Mesendoderm (in vitro differentiated cells): ENCODE results near the gene SLC5A6.

Source experiments
- DNase-seq: peaks from one replicate; pipeline ENCODE4 v3.0.0; 2013
- H2AK5ac ChIP-seq: 2 replicates; pipeline ENCODE4 v1.6.1; 2013; ENCODE audit warnings: low read length, inconsistent platforms
- H2BK120ac ChIP-seq: 2 replicates; pipeline ENCODE4 v1.6.1; 2013; ENCODE audit warnings: low read depth, mild to moderate bottlenecking, low read length, moderate library complexity, mixed read lengths
- H2BK15ac ChIP-seq: replicated peaks from 2 replicates; pipeline ENCODE4 v1.6.1; 2013; ENCODE audit warnings: low read depth, mild to moderate bottlenecking, moderate library complexity
- H2BK5ac ChIP-seq: 2 replicates; pipeline ENCODE4 v1.6.1; 2013; ENCODE audit warnings: low read length, inconsistent platforms
- H3K18ac ChIP-seq: 2 replicates; pipeline ENCODE4 v1.6.1; 2013; ENCODE audit warnings: mild to moderate bottlenecking, low read length, mixed read lengths
- H3K23ac ChIP-seq: one replicate; pipeline ENCODE4 v1.6.1; 2013; ENCODE audit warnings: low read length
- H3K27ac ChIP-seq: 2 replicates; pipeline ENCODE4 v1.5.1; 2013; ENCODE audit warnings: low read depth, mild to moderate bottlenecking, inconsistent platforms, low read length, moderate library complexity
- H3K27me3 ChIP-seq: 2 replicates; pipeline ENCODE4 v1.6.1; 2013; ENCODE audit warnings: low read length, control low read depth, mild to moderate bottlenecking, inconsistent platforms; ENCODE audit not compliant: insufficient read depth, poor library complexity
- H3K36me3 ChIP-seq: 2 replicates; pipeline ENCODE4 v1.6.1; 2013; ENCODE audit warnings: low read length, inconsistent platforms; ENCODE audit not compliant: control insufficient read depth, insufficient read depth
- H3K4ac ChIP-seq: one replicate; pipeline ENCODE4 v1.6.1; 2013; ENCODE audit warnings: low read depth, mild to moderate bottlenecking, low read length, moderate library complexity
- H3K4me1 ChIP-seq: 2 replicates; pipeline ENCODE4 v1.6.1; 2013; ENCODE audit warnings: low read depth, low read length, inconsistent platforms; ENCODE audit not compliant: control insufficient read depth
- H3K4me2 ChIP-seq: 2 replicates; pipeline ENCODE4 v1.6.1; 2013; ENCODE audit warnings: low read length
- H3K4me3 ChIP-seq: 2 replicates; pipeline ENCODE4 v1.5.1; 2013; ENCODE audit warnings: mild to moderate bottlenecking, low read length
- H3K56ac ChIP-seq: one replicate; pipeline ENCODE4 v1.6.1; 2013; ENCODE audit warnings: low read length
- H3K79me1 ChIP-seq: 2 replicates; pipeline ENCODE4 v1.6.1; 2013; ENCODE audit warnings: low read length, inconsistent platforms
- H3K79me2 ChIP-seq: 2 replicates; pipeline ENCODE4 v1.6.1; 2013; ENCODE audit warnings: mild to moderate bottlenecking, low read length; ENCODE audit not compliant: control insufficient read depth, insufficient read depth
- H3K9ac ChIP-seq: 2 replicates; pipeline ENCODE4 v1.6.1; 2013; ENCODE audit warnings: low read length, inconsistent platforms
- H4K5ac ChIP-seq: one replicate; pipeline ENCODE4 v1.6.1; 2013; ENCODE audit warnings: low read length
- H4K8ac ChIP-seq: one replicate; pipeline ENCODE4 v1.6.1; 2013; ENCODE audit warnings: low read depth, mild to moderate bottlenecking, control low read depth, low read length, moderate library complexity
- WGBS: extraction: QIAGEN DNeasy Blood & Tissue Kit; methylation state at CpG from one replicate; pipeline ENCODE4 v1.1.7; 2013; ENCODE audit warnings: low lambda C conversion rate, missing lambda C conversion rate; ENCODE audit not compliant: insufficient coverage; ENCODE audit errors: extremely low coverage; 5-methylcytosine and 5-hydroxymethylcytosine counted together

SLC5A6 gene

DNA sequence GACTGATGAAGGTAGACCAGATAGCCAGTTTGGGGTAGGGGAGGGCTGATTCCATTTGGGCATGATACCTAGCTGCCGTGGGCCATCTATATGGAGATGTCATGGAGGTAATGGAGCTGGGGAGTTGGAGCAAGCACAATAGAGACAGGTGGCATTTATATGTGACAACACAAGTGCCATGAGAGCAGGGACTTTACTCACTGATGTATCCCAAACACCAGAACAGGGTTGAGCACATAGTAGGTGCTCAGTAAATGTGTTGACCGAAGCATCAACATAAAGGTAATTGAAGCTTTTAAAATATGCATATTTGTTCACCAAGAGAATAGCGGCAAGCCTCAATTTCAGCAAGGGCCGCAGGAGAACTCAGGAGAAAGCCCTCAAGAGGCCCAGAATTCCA, 35.8 kb upstream of the SLC5A6 start:
- H3K27ac ChIP-seq: no peak overlapping the region
- H3K79me1 ChIP-seq: no peaks in the 10 kb centered on the region
- no peak for DNase-seq
- no peak overlapping the region for H2BK120ac ChIP-seq
- H2BK15ac ChIP-seq: no peak overlapping the region
- no peak overlapping the region for H3K4me3 ChIP-seq
- H3K36me3 ChIP-seq: peaks cover 10% of the 10 kb centered on the region
- H3K23ac ChIP-seq: no peak overlapping the region
- no peak overlapping the region for H4K5ac ChIP-seq
- H3K9ac ChIP-seq: no peak overlapping the region
- no peak overlapping the region for H2AK5ac ChIP-seq
- peaks cover 3% of the 10 kb centered on the region for H3K4me1 ChIP-seq
- no peak overlapping the region for H3K4me2 ChIP-seq
- H3K4ac ChIP-seq: no peak overlapping the region
- H3K56ac ChIP-seq: no peak overlapping the region
- H2BK5ac ChIP-seq: no peak overlapping the region
- no peak overlapping the region for H3K18ac ChIP-seq
- H3K79me2 ChIP-seq: no peaks in the 10 kb centered on the region
- H4K8ac ChIP-seq: no peak overlapping the region
- no CpG with 5 or more reads among the region's 4 CpGs for WGBS
- H3K27me3 ChIP-seq: no peaks in the 10 kb centered on the region

DNA sequence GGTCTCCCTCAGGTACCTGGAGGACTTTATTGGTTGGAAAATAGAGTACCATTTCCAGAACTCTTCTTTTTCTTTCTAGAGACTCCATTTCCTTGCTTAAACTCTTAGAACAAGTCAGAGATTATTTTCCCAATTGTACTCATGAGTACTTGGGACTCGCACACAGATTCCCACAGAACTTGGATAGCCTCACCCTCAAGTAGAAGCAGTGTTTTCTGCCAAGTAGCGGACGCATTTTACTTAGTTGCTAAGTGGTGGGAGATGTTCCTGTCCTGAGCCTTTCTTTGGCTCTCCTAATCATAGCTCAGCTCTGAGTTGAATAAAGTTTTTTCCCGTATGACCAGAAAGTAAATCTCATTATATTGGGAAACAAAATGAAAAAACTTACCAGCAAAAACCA, 33.6 kb upstream of the SLC5A6 start:
- Histone ChIP-seq H2AK5ac (no peak overlapping the region), H2BK5ac (no peak overlapping the region), H3K18ac (no peak overlapping the region), H3K4ac (no peak overlapping the region), H3K23ac (no peak overlapping the region), H4K5ac (no peak overlapping the region), H2BK120ac (no peak overlapping the region), H3K9ac (no peak overlapping the region), H3K4me3 (no peak overlapping the region), H2BK15ac (no peak overlapping the region), H3K36me3 (peaks cover 24% of the 10 kb centered on the region), H3K27me3 (no peaks in the 10 kb centered on the region), H3K79me1 (no peaks in the 10 kb centered on the region), H4K8ac (no peak overlapping the region), H3K27ac (no peak overlapping the region), H3K79me2 (no peaks in the 10 kb centered on the region), H3K4me1 (peaks cover 3% of the 10 kb centered on the region), H3K4me2 (no peak overlapping the region), H3K56ac (no peak overlapping the region)
- no CpG with 5 or more reads among the region's 4 CpGs for WGBS
- DNase-seq: no peak

DNA sequence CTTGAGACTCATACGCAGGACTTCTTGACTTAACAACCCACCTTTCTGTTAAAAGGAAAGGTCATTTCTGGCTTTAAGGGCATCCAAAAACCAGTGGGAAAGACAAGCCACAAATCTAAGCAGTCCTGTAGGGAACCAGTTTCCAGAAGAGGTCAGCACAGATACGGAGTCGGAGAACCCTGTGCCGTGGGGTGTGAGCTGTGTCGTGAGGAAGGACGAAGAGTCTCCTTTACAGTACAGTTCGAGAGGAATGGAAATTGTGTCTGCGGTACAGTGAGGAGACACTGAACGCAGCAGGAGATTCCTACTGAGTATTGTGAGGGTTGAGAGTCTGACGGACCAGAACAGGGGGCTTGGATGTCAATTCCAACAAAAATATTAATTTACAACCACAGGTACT, 33.0 kb upstream of the SLC5A6 start:
- Histone ChIP-seq H3K18ac (no peak overlapping the region), H3K36me3 (peaks cover 25% of the 10 kb centered on the region), H3K23ac (no peak overlapping the region), H2AK5ac (no peak overlapping the region), H3K9ac (no peak overlapping the region), H3K4ac (no peak overlapping the region), H4K5ac (no peak overlapping the region), H2BK15ac (no peak overlapping the region), H3K4me3 (no peak overlapping the region), H2BK5ac (no peak overlapping the region), H3K27me3 (no peaks in the 10 kb centered on the region), H3K56ac (no peak overlapping the region), H3K79me1 (no peaks in the 10 kb centered on the region), H3K4me2 (no peak overlapping the region), H3K4me1 (no peaks in the 10 kb centered on the region), H4K8ac (no peak overlapping the region), H2BK120ac (no peak overlapping the region), H3K27ac (no peak overlapping the region), H3K79me2 (no peaks in the 10 kb centered on the region)
- no CpG with 5 or more reads among the region's 10 CpGs for WGBS
- DNase-seq: no peak

DNA sequence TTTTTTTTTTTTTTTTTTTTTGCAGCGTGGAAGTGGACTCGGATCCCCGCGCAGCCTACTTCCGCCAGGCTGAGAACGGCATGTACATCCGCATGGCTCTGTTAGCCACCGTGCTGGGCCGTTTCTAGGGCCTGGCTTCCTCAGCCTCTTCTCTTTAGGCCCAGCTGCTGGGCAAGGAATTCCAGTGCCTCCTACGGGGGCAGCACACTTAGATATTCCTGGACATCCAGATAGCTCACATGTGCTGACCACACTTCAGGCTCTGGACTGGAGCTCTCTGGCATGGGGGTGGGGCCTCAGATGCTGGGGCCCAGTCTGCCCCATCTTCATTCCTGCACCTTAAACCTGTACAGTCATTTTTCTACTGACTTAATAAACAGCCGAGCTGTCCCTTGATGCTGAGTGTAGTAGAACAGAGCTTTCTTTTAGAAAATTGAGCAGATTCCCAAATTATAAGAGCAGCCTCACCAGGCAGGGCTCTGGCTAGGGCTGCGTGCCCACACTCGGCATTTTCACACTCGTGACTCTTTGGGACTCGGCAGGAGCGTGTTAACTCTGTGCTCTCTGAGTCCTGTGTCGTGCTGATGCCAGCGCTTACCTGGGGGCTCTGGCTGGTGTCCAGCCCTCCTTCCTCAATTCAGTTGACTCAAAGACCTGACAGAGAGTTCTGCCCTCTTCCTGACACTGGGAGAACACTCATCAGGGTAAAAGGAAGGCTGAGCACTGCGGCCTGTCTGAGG, 31.5 kb upstream of the SLC5A6 start:
- Histone ChIP-seq H4K5ac (no peak overlapping the region), H2AK5ac (no peak overlapping the region), H3K23ac (no peak overlapping the region), H3K4me1 (no peaks in the 10 kb centered on the region), H3K79me1 (no peaks in the 10 kb centered on the region), H3K27ac (no peak overlapping the region), H3K4ac (no peak overlapping the region), H3K18ac (no peak overlapping the region), H2BK120ac (no peak overlapping the region), H3K27me3 (no peaks in the 10 kb centered on the region), H3K56ac (no peak overlapping the region), H3K9ac (no peak overlapping the region), H3K79me2 (no peaks in the 10 kb centered on the region), H3K36me3 (peaks cover 31% of the 10 kb centered on the region), H2BK5ac (no peak overlapping the region), H2BK15ac (no peak overlapping the region), H3K4me2 (no peak overlapping the region), H3K4me3 (no peak overlapping the region), H4K8ac (no peak overlapping the region)
- DNase-seq: no peak
- WGBS: no CpG with 5 or more reads among the region's 19 CpGs

DNA sequence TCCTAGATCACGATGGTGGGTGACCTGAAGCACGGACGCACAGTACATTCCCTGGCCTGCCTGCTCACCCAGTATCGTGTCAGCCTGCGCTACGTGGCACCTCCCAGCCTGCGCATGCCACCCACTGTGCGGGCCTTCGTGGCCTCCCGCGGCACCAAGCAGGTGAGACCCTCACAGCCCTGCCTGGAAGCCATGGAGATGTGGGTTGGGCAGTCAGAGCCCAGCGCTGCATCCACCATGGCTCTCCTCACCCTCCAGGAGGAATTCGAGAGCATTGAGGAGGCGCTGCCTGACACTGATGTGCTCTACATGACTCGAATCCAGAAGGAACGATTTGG, 30.5 kb upstream of the SLC5A6 start:
- no peak overlapping the region for H3K4me2 ChIP-seq
- H3K18ac ChIP-seq: no peak overlapping the region
- H3K4ac ChIP-seq: no peak overlapping the region
- no peak overlapping the region for H4K8ac ChIP-seq
- no peak for DNase-seq
- H3K27ac ChIP-seq: no peak overlapping the region
- no peak overlapping the region for H4K5ac ChIP-seq
- H3K4me1 ChIP-seq: no peaks in the 10 kb centered on the region
- H2AK5ac ChIP-seq: no peak overlapping the region
- H2BK120ac ChIP-seq: no peak overlapping the region
- no peak overlapping the region for H3K4me3 ChIP-seq
- no peaks in the 10 kb centered on the region for H3K79me2 ChIP-seq
- no peaks in the 10 kb centered on the region for H3K27me3 ChIP-seq
- H3K23ac ChIP-seq: no peak overlapping the region
- no peak overlapping the region for H2BK5ac ChIP-seq
- no peak overlapping the region for H3K56ac ChIP-seq
- no CpG with 5 or more reads among the region's 16 CpGs for WGBS
- H2BK15ac ChIP-seq: no peak overlapping the region
- H3K79me1 ChIP-seq: no peaks in the 10 kb centered on the region
- H3K9ac ChIP-seq: no peak overlapping the region
- peaks cover 41% of the 10 kb centered on the region for H3K36me3 ChIP-seq
